Thyroid gland (tissue), 4 donors: ENCODE results near the gene TIMP3. TPM values are rescaled to one million over a fixed set of nuclear protein-coding genes. Genes with fewer than 3 reads are reported as not detected.

Source experiments
- DNase-seq, 2 donors: peaks; one replicate each; pipeline ENCODE4 v3.0.0-alpha.2; 2019
- H3K27ac ChIP-seq, 3 donors: fragments of 200-600 bp; sonication (generic); 1 replicate in 2 of 3; 2 replicates in 1 of 3; pipeline ENCODE4 v1.5.1; 2016 to 2019; ENCODE audit warnings: mild to moderate bottlenecking in 1 of 3, moderate library complexity in 1 of 3
- H3K27me3 ChIP-seq: fragments of 200-600 bp; sonication (generic); one replicate; pipeline ENCODE4 v1.5.1; 2019
- H3K36me3 ChIP-seq, 2 donors: fragments of 200-600 bp; sonication (generic); one replicate each; pipeline ENCODE4 v1.5.1; 2016 to 2019
- H3K4me1 ChIP-seq, 2 donors: fragments of 200-600 bp; sonication (generic); one replicate each; pipeline ENCODE4 v1.5.1; 2017 to 2019
- H3K4me3 ChIP-seq, 3 donors: fragments of 200-600 bp; sonication (generic); replicated peaks in 1 of 3; 1 replicate in 2 of 3; 2 replicates in 1 of 3; pipeline ENCODE4 v1.5.1; 2016; ENCODE audit warnings: mild to moderate bottlenecking in 1 of 3
- H3K9me3 ChIP-seq: fragments of 200-600 bp; sonication (generic); one replicate; pipeline ENCODE4 v1.5.1; 2017
- CTCF ChIP-seq, 6 experiments: fragments of 200-600 bp in 3 of 6; fragments of 450-650 bp in 3 of 6; sonication (generic) in 3 of 6; IDR thresholded peaks; one replicate each; pipeline ENCODE4 v1.5.1; 2016 to 2019; ENCODE audit warnings: antibody characterized with exemption in 6 of 6, mild to moderate bottlenecking in 2 of 6, inconsistent platforms in 1 of 6, moderate library complexity in 1 of 6
- POLR2A ChIP-seq, 2 donors: fragments of 450-650 bp; IDR thresholded peaks; one replicate each; pipeline ENCODE4 v1.6.1; 2017; ENCODE audit warnings: antibody characterized with exemption in 2 of 2, mild to moderate bottlenecking in 2 of 2, moderate library complexity in 1 of 2
- WGBS, 2 donors: methylation state at CpG; one replicate each; pipeline ENCODE4 v1.1.5; 2017; 5-methylcytosine and 5-hydroxymethylcytosine counted together
- intact Hi-C: fragments of 100-400 bp; cut with DNase I; formaldehyde crosslinking; loops from one replicate; pipeline ENCODE4 v1.15.1; 2023
- total RNA-seq, 4 donors: library from RNA; depleted of rRNA; stranded (reverse); fragments of >200 nt; gene quantifications; one replicate each; pipeline ENCODE4 v1.2.3, GENCODE V29; 2016

Gene TIMP3
- total RNA-seq, 4 donors from 2014 or later, result 424 to 772 (median 543) TPM

- Histone ChIP-seq H3K4me1 (peaks cover 71 to 98% of the 10 kb centered on the region in 2 donors), H3K27ac (peak overlapping the region; percentile 61 to 79 (median 70)), H3K36me3 (no peaks in the 10 kb centered on the region), H3K27me3 (no peaks in the 10 kb centered on the region), H3K9me3 (no peaks in the 10 kb centered on the region), H3K4me3 (no peak overlapping the region)
- peak in 1 of 6 experiments; percentile 2 for TF ChIP-seq CTCF (IDR thresholded peaks at IDR 0.05)
- TF ChIP-seq POLR2A (IDR thresholded peaks at IDR 0.05), result no peak
- intact Hi-C loops, result no loop called here
- DNase-seq, result no peak
- 61 to 70% methylated on average over 3 of the region's 3 CpGs for WGBS, 2 donors
Measured at GRCh38 chr22:32831584-32831983, 30.1 kb downstream of the TIMP3 start.

- no peaks in the 10 kb centered on the region for H3K9me3 ChIP-seq
- peak overlapping the region; percentile 61 to 79 (median 70) for H3K27ac ChIP-seq
- TF ChIP-seq POLR2A (IDR thresholded peaks at IDR 0.05) (no peak), CTCF (IDR thresholded peaks at IDR 0.05) (no peak)
- intact Hi-C loops, result no loop called here
- H3K36me3 ChIP-seq, result no peaks in the 10 kb centered on the region
- peaks cover 69 to 98% of the 10 kb centered on the region in 2 donors for H3K4me1 ChIP-seq
- no peak overlapping the region for H3K4me3 ChIP-seq
- no peaks in the 10 kb centered on the region for H3K27me3 ChIP-seq
- no peak for DNase-seq
- WGBS, 2 donors, result 40 to 45% methylated on average over 4 of the region's 4 CpGs
Measured at GRCh38 chr22:32832174-32832573, 30.7 kb downstream of the TIMP3 start.

GRCh38 chr22:32836280-32837123 lies 35.0 kb downstream of the TIMP3 start:
- H3K27ac ChIP-seq, result peak overlapping the region; percentile 43 to 69 (median 66)
- H3K27me3 ChIP-seq, result no peaks in the 10 kb centered on the region
- no peak for DNase-seq
- 74 to 79% methylated on average over 7 of the region's 7 CpGs for WGBS, 2 donors
- intact Hi-C loops, result no loop called here
- no peak overlapping the region for H3K4me3 ChIP-seq
- no peak for TF ChIP-seq POLR2A (IDR thresholded peaks at IDR 0.05)
- TF ChIP-seq CTCF (IDR thresholded peaks at IDR 0.05), result peak in 4 of 6 experiments; percentile 25 to 68 (median 44)
- no peaks in the 10 kb centered on the region for H3K9me3 ChIP-seq
- H3K4me1 ChIP-seq, result peaks cover 67 to 97% of the 10 kb centered on the region in 2 donors
- no peaks in the 10 kb centered on the region for H3K36me3 ChIP-seq

GRCh38 chr22:32837142-32837541 lies 35.6 kb downstream of the TIMP3 start:
- Histone ChIP-seq H3K9me3 (no peaks in the 10 kb centered on the region), H3K4me3 (no peak overlapping the region), H3K4me1 (peaks cover 62 to 97% of the 10 kb centered on the region in 2 donors), H3K27ac (peak overlapping the region in 2 of 3 donors; percentile 43 to 69), H3K36me3 (no peaks in the 10 kb centered on the region), H3K27me3 (no peaks in the 10 kb centered on the region)
- no peak for TF ChIP-seq CTCF (IDR thresholded peaks at IDR 0.05)
- no peak for TF ChIP-seq POLR2A (IDR thresholded peaks at IDR 0.05)
- 63 to 79% methylated on average over 9 of the region's 9 CpGs for WGBS, 2 donors
- intact Hi-C loops, result no loop called here
- DNase-seq, result no peak

GRCh38 chr22:32837803-32838202 lies 36.3 kb downstream of the TIMP3 start:
- peak overlapping the region; percentile 69 to 93 (median 90) for H3K27ac ChIP-seq
- H3K9me3 ChIP-seq, result no peaks in the 10 kb centered on the region
- intact Hi-C loops, result no loop called here
- no peak overlapping the region for H3K4me3 ChIP-seq
- H3K36me3 ChIP-seq, result no peaks in the 10 kb centered on the region
- TF ChIP-seq CTCF (IDR thresholded peaks at IDR 0.05), result no peak
- TF ChIP-seq POLR2A (IDR thresholded peaks at IDR 0.05), result no peak
- WGBS, 2 donors, result 82 to 84% methylated on average over 4 of the region's 4 CpGs
- H3K27me3 ChIP-seq, result no peaks in the 10 kb centered on the region
- peak in 1 of 2 donors; percentile 42 for DNase-seq
- peaks cover 57 to 92% of the 10 kb centered on the region in 2 donors for H3K4me1 ChIP-seq
